MM.1S (cell line): Measurements from ENCODE around the gene PTGS2.

ENCODE experiments used
- DNase-seq: peaks from one replicate; pipeline ENCODE4 v3.0.0-alpha.2; 2015
- H2AFZ ChIP-seq: fragments of 300-600 bp; sonication (generic); 2 replicates; pipeline ENCODE4 v1.6.0; 2016; ENCODE audit warnings: antibody characterized with exemption, low read length
- H3F3A ChIP-seq: fragments of 300-600 bp; sonication (generic); 2 replicates; pipeline ENCODE4 v1.6.1; 2016; ENCODE audit warnings: mild to moderate bottlenecking, antibody characterized with exemption, low read length, moderate library complexity, mixed read lengths; ENCODE audit not compliant: insufficient read depth
- H3K27ac ChIP-seq: fragments of 300-600 bp; sonication (generic); 2 replicates; pipeline ENCODE4 v1.5.1; 2016; ENCODE audit warnings: mild to moderate bottlenecking, low read length
- H3K27me3 ChIP-seq: fragments of 300-600 bp; sonication (generic); replicated peaks from 2 replicates; pipeline ENCODE4 v1.6.0; 2016; ENCODE audit warnings: low read length; ENCODE audit not compliant: insufficient read depth
- H3K36me3 ChIP-seq: fragments of 300-600 bp; sonication (generic); replicated peaks from 2 replicates; pipeline ENCODE4 v1.6.1; 2016; ENCODE audit warnings: mild to moderate bottlenecking, low read length, mixed read lengths; ENCODE audit not compliant: insufficient read depth
- H3K4me1 ChIP-seq: fragments of 300-600 bp; sonication (generic); 2 replicates; pipeline ENCODE4 v1.6.1; 2016; ENCODE audit warnings: low read length, mixed read lengths
- H3K4me2 ChIP-seq: fragments of 300-600 bp; sonication (generic); 2 replicates; pipeline ENCODE4 v1.6.0; 2016; ENCODE audit warnings: low read depth, low read length
- H3K4me3 ChIP-seq: fragments of 300-600 bp; sonication (generic); 2 replicates; pipeline ENCODE4 v1.5.1; 2016; ENCODE audit warnings: low read length, mixed read lengths
- H3K79me2 ChIP-seq: fragments of 300-600 bp; sonication (generic); 2 replicates; pipeline ENCODE4 v1.6.1; 2016; ENCODE audit warnings: mixed run types, low read length, mixed read lengths
- H3K9ac ChIP-seq: fragments of 300-600 bp; sonication (generic); 2 replicates; pipeline ENCODE4 v1.6.1; 2016; ENCODE audit warnings: low read length, mixed read lengths
- H3K9me2 ChIP-seq: fragments of 300-600 bp; sonication (generic); replicated peaks from 2 replicates; pipeline ENCODE4 v1.6.1; 2016; ENCODE audit warnings: mild to moderate bottlenecking, low read length, mixed read lengths; ENCODE audit not compliant: insufficient read depth
- H3K9me3 ChIP-seq: fragments of 300-600 bp; sonication (generic); replicated peaks from 2 replicates; pipeline ENCODE4 v1.6.1; 2016; ENCODE audit warnings: mild to moderate bottlenecking, low read length, mixed read lengths; ENCODE audit not compliant: insufficient read depth
- H4K20me1 ChIP-seq: fragments of 300-600 bp; sonication (generic); 2 replicates; pipeline ENCODE4 v1.6.1; 2016; ENCODE audit warnings: mild to moderate bottlenecking, low read length, moderate library complexity, mixed read lengths; ENCODE audit not compliant: insufficient read depth
- EZH2 ChIP-seq: fragments of 300-600 bp; sonication (generic); optimal IDR thresholded peaks from 2 replicates; pipeline ENCODE3; 2017; ENCODE audit warnings: low read depth, mild to moderate bottlenecking, antibody characterized with exemption, low read length, mixed read lengths
- EZH2phosphoT487 ChIP-seq: fragments of 300-600 bp; sonication (generic); IDR thresholded peaks from 2 replicates; pipeline ENCODE4 v1.6.1; 2018; ENCODE audit warnings: antibody characterized with exemption, low read length
- TF ChIP-seq, protein P1 (sequence below): fragments of 300-600 bp; sonication (generic); IDR thresholded peaks from 2 replicates; pipeline ENCODE4 v1.5.1; 2016; ENCODE audit warnings: antibody characterized with exemption, low read length, mixed read lengths

The PTGS2 gene

DNA sequence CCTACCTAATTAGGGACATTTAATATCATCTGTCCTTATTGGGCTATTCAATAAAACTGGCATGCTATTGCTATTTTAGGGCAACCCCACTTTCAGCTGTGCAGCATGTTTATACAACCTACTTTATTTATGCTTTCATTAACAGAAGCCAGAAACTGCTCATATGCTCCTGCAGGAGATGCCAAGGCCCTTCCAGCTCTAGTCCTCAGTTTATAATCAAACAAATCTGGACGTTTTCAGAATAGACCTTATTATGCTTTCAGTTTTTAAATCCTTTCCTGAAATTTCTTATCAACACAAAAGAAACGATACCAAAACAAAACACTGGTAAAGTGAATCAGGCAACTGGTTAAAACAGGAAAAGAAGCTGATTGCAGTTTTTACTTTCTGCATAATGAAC lies 53.2 kb downstream of the PTGS2 start:
- Histone ChIP-seq H3K9me2 (no peaks in the 10 kb centered on the region), H3K27ac (peak overlapping the region; percentile 8; the same call in 1 of the 2 replicates), H3K79me2 (no peaks in the 10 kb centered on the region), H3K36me3 (no peaks in the 10 kb centered on the region), H3K27me3 (no peaks in the 10 kb centered on the region), H3K9ac (no peak overlapping the region), H2AFZ (no peak overlapping the region), H3K4me2 (peak overlapping the region; percentile 3; the same call in 1 of the 2 replicates), H3K9me3 (no peaks in the 10 kb centered on the region), H3K4me3 (no peak overlapping the region), H3K4me1 (peaks cover 21% of the 10 kb centered on the region), H4K20me1 (no peaks in the 10 kb centered on the region), H3F3A (0 out of 2 replicates have a peak, but pooled peaks cover 3% of the 10 kb centered on the region)
- peak; percentile 49 for DNase-seq
- TF ChIP-seq, protein P1, sequence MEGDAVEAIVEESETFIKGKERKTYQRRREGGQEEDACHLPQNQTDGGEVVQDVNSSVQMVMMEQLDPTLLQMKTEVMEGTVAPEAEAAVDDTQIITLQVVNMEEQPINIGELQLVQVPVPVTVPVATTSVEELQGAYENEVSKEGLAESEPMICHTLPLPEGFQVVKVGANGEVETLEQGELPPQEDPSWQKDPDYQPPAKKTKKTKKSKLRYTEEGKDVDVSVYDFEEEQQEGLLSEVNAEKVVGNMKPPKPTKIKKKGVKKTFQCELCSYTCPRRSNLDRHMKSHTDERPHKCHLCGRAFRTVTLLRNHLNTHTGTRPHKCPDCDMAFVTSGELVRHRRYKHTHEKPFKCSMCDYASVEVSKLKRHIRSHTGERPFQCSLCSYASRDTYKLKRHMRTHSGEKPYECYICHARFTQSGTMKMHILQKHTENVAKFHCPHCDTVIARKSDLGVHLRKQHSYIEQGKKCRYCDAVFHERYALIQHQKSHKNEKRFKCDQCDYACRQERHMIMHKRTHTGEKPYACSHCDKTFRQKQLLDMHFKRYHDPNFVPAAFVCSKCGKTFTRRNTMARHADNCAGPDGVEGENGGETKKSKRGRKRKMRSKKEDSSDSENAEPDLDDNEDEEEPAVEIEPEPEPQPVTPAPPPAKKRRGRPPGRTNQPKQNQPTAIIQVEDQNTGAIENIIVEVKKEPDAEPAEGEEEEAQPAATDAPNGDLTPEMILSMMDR: no peak

DNA sequence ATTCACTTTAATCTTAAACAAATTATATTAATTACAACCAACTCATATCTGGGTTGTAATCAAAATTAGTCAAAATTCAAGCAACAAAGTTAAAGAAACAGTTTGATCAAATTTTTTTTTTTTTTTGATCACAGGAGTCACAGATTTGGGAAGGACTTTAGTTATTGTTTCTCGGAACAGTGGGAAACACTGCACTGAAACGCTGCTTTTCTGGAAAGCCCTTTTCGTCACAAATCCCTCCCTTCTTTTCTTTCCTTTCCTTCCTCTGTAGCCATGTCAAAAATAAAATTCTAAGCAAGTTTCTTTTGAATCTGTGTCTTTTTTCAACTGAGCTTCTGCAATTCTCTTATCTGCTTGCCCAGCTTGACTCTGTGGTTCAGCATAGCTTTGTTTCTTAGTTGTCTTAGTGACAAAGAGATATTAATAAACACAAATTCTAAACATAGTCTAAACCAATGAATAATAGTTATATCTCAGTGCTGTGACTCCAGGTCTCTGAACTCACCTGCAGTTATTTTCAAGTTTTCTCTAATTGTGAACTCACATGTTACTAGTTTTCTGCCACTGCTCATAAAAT lies 53.8 kb downstream of the PTGS2 start:
- Histone ChIP-seq H3K4me3 (no peak overlapping the region), H3K4me1 (peaks cover 22% of the 10 kb centered on the region), H3K27ac (peak overlapping the region; percentile 8; the same call in 1 of the 2 replicates), H3K9ac (no peak overlapping the region), H3K27me3 (no peaks in the 10 kb centered on the region), H3K36me3 (no peaks in the 10 kb centered on the region), H3K4me2 (peak overlapping the region; percentile 3; the same call in 1 of the 2 replicates), H4K20me1 (no peaks in the 10 kb centered on the region), H3K9me2 (no peaks in the 10 kb centered on the region), H3K79me2 (no peaks in the 10 kb centered on the region), H3K9me3 (no peaks in the 10 kb centered on the region), H3F3A (0 out of 2 replicates have a peak, but pooled peaks cover 3% of the 10 kb centered on the region), H2AFZ (no peak overlapping the region)
- DNase-seq: peak; percentile 30
- TF ChIP-seq EZH2 (no peak), EZH2phosphoT487 (no peak)
- TF ChIP-seq, protein P1: no peak

DNA sequence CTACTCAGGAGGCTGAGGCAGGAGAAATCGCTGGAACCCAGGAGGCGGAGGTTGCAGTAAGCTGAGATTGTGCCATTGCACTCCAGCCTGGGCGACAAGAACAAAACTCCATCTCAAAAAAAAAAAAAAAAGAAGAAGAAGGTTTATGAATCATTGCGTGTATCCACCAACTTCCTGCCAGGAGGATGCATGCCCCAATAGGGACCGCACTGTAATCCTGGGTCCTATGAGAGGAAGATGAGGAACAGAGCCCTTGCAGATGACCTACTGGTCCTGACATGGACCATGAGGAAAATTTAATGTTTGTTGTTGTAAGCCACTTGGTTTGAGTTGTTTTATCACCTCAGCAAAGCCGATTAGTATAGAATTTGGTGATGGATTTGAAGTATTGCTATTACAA lies 56.7 kb downstream of the PTGS2 start:
- Histone ChIP-seq H3K9me2 (no peaks in the 10 kb centered on the region), H3F3A (peaks cover 12% of the 10 kb centered on the region; the same call in 1 of the 2 replicates), H3K4me1 (peaks cover 32% of the 10 kb centered on the region), H3K79me2 (no peaks in the 10 kb centered on the region), H3K27me3 (no peaks in the 10 kb centered on the region), H3K4me2 (no peak overlapping the region), H3K9ac (no peak overlapping the region), H3K9me3 (no peaks in the 10 kb centered on the region), H3K27ac (no peak overlapping the region), H3K36me3 (no peaks in the 10 kb centered on the region), H2AFZ (no peak overlapping the region), H4K20me1 (no peaks in the 10 kb centered on the region), H3K4me3 (no peak overlapping the region)
- no peak for DNase-seq
- TF ChIP-seq, protein P1: no peak
- no peak for TF ChIP-seq EZH2phosphoT487
- no peak for TF ChIP-seq EZH2
